ENCODE results near the gene NPHP4.

- TF ChIP-seq CTCF (IDR thresholded peaks at IDR 0.05): no peak
- no peak for TF ChIP-seq POLR2A (IDR thresholded peaks at IDR 0.05)
These were observed 15.3 kb upstream of the NPHP4 start for GRCh38 chr1:6007318-6008083.

Data from lower leg skin (tissue), 3 donors.